GM21515 (cell line): ENCODE data around the gene CLDN6.

ENCODE experiments used
- ATAC-seq: cut with Tn5 transposase; IDR thresholded peaks from one replicate; pipeline ENCODE4 v1.9.1; 2021; ENCODE audit not compliant: unreplicated experiment

The CLDN6 gene

GRCh38 chr16:3029491-3030221, 11.7 kb upstream of the CLDN6 start:
- ATAC-seq, result no peak

DNA sequence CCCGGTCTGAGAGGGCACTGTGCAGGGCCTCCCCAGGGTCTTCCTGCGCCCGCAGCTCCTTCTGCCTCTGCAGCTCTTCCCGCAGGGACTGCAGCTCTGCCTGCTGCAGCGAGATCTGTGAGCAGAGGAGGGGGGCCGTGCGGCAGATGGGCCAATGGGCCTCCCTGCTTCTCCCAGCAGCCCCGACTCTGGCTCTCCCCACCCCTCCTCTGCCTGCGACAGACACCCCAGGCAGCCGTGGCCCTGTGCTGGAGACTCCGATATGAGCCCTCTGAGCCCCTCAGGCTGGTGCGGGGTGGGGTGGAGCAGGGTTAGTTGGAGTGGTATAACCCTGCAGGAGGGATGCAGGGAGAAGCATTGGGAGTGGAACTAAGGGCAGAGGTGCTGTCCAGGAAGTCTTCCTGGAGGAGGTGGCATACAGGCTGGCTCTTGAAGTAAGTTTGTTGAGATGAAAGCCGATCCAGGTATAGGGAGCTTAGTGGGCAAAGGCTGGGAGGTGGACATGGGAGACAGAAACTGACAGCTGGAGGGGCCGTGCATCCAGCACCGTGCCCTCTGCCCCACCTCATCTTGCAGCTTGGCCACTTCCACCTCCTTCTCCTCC, 10.8 kb upstream of the CLDN6 start:
- ATAC-seq, result no peak

- ATAC-seq, result no peak
These were observed 10.2 kb upstream of the CLDN6 start for GRCh38 chr16:3027983-3028715.

DNA sequence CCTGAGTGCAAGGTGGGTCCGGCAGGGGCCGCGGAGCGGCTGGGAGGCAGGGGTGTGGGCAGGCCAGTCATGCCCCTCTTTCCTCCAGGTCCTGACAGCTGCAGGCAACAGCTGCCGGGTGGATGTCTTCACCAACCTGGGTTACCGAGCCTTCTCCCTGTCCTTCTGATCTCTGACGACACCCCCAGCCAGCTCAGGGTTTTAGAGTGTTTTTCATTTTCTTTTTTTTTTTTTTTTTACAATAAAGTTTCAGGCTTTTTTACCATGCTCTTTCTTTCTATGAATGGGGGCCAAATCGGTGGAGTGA, 9.5 kb upstream of the CLDN6 start:
- ATAC-seq, result no peak

DNA sequence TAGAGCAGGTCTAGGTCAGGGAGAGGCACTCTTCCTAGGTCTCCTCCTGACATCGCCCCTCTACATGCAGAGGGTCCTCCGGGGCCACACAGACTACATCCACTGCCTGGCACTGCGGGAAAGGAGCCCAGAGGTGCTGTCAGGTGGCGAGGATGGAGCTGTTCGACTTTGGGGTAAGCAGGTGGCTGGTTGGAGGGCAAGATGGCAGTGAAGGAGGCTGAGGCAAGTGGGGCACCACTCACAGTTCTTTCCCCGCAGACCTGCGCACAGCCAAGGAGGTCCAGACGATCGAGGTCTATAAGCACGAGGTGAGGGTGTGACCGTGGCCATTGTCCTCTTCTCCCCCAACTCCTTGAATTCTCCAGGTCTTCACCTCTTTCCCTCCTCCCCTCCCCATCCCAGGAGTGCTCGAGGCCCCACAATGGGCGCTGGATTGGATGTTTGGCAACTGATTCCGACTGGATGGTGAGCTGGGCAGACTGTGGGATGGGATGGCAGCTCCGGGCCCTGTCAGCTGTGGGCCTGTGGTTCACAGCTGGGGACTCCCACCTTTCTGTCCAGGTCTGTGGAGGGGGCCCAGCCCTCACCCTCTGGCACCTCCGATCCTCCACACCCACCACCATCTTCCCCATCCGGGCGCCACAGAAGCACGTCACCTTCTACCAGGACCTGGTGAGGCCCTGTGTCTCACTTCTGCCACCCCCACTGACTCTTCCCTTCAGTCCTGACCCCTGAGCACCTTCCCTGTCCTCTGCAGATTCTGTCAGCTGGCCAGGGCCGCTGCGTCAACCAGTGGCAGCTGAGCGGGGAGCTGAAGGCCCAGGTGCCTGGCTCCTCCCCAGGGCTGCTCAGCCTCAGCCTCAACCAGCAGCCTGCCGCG, 8.9 kb upstream of the CLDN6 start:
- ATAC-seq, result no peak

- no peak for ATAC-seq
These were observed 8.0 kb upstream of the CLDN6 start for GRCh38 chr16:3026003-3026378.

DNA sequence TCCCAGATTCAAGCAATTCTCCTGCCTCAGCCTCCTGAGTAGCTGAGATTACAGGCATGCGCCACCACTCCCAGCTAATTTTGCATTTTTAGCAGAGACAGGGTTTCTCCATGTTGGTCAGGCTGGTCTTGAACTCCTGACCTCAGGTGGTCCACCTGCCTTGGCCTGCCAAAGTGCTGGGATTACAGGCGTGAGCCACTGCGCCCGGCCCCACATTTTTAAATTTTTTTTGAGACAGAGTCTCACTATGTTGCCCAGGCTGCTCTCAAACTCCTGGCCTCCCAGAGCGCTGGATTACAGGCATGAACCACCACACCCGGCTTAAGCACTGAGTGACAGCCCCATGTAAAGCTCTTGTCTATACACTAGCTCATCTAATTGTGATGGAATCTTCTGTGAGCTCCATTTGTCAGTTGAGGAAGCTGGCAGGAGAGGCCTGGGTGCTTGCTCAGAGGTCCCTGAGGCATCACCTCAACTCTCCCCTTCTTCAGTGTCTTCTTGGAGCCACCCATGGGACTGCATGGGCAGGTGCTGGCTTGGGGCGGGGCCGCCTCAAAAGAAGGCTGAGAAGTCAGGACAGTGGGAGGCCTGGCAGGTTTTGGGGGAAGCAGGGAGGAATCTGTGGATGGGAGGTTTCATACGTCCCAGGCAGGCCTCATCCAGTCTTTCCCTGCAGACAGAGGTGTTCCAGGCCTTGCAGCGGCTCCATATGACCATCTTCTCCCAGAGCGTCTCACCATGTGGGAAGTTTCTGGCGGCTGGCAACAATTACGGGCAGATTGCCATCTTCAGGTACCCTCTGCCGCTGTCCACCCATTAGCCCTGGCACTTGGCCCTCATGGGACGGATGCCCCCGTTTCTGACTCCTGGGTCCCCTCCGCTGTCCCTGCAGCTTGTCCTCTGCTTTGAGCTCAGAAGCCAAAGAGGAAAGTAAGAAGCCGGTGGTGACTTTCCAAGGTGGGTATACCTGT, 7.3 kb upstream of the CLDN6 start:
- ATAC-seq, result no peak

- ATAC-seq, result peak; percentile 71
These were observed 5.9 kb upstream of the CLDN6 start, which contains the start of the genes HCFC1R1 and THOC6 for GRCh38 chr16:3023669-3024478. Gene HCFC1R1, minus strand, starts transcription at chr16:3023942. Its CDS starts 1 bp downstream, at chr16:3023941. Gene THOC6, plus strand, starts transcription at chr16:3024035. Its CDS starts 292 bp downstream, at chr16:3024327.

DNA sequence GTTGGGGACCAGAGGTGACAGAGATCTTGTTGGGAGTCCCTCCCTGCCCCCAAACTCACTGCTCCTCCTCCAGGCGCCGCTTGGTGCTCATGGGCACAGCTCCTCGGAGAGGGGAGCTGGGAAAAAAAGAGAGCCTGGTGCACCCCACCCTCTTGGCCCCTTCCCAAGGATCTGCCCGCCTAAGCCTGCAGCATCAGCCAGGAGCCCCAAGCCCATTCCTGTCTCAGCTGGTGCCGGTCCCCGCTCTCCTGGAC, 5.4 kb upstream of the CLDN6 start:
- no peak for ATAC-seq

GRCh38 chr16:3022684-3023414, 4.9 kb upstream of the CLDN6 start:
- ATAC-seq, result no peak

- ATAC-seq, result no peak
These were observed 4.3 kb upstream of the CLDN6 start for GRCh38 chr16:3022208-3022683.

- ATAC-seq, result no peak
These were observed 3.6 kb upstream of the CLDN6 start for GRCh38 chr16:3021449-3022207.

- no peak for ATAC-seq
These were observed 2.8 kb upstream of the CLDN6 start for GRCh38 chr16:3020604-3021448.

GRCh38 chr16:3020247-3020603, 2.2 kb upstream of the CLDN6 start, which contains the start of gene TNFRSF12A:
Gene TNFRSF12A, plus strand, starts transcription at chr16:3020368. Its CDS starts 30 bp downstream, at chr16:3020398.
- ATAC-seq, result no peak

DNA sequence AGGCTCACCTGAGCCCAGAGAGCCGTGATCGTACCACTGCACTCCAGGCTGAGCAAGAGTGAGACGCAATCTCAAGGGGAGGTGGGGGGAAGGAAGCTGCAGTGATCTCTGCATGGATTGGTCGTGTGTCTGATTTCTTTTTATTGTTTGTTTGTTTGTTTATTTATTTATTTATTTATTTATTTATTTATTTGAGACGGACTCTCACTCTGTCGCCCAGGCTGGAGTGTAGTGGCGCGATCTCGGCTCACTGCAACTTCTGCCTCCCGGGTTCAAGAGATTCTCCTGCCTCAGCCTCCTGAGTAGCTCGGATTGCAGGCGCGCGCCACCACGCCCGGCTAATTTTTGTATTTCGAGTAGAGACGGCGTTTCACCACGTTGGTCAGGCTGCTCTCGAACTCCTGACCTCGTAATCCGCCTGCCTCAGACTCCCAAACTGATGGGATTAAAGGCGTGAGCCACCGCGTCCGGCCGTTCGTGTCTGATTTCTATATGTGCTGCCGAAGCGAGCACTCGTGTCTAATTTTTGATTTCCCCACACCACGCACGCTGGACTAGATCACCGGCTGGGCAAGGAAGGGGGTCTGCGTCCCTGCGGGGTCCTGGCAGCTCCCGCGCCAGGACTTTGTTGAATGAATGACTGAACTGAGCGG, 1.7 kb upstream of the CLDN6 start:
- ATAC-seq, result no peak

DNA sequence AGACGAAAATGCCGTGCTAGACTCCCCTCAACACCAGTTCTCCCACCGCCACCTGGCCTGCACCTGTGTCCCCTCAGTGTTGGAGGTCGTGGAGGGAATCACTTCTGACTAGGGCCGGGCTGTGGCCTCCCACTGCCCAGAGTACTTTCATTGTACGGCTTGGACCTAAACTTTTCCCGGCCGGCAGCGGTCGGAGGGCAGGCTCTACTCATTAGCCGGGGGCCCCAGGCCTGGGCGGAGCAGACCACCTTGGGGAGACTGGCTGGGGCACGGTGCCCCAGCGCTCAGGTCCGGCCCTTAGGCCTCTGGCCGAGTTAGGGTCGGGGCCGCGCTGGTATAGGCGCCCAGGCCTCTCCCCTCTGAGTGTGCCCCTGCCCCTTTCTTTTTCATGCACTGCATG, 639 bp downstream of the CLDN6 start:
- no peak for ATAC-seq
